Mesenteric fat pad (tissue), 1 donor: Measurements from ENCODE around the gene PADI3. TPM values are rescaled to one million over a fixed set of nuclear protein-coding genes. Genes with fewer than 3 reads are reported as not detected.

Source experiments
- DNase-seq: peaks from one replicate; pipeline ENCODE4 v3.0.0-alpha.2; 2020; ENCODE audit warnings: low spot score
- total RNA-seq: library from RNA; stranded (reverse); fragmentation: NEBNext Ultra II Directional; extraction: Animal tissue kit (Norgen Biotek cat#: 25700); gene quantifications from one replicate; pipeline ENCODE4 v1.2.1, GENCODE V29; 2021
- donor health status: DM: yes; HTN: yes; CAD: no.

PADI3 gene
- total RNA-seq, 1 donor from 2014 or later: not detected

DNA sequence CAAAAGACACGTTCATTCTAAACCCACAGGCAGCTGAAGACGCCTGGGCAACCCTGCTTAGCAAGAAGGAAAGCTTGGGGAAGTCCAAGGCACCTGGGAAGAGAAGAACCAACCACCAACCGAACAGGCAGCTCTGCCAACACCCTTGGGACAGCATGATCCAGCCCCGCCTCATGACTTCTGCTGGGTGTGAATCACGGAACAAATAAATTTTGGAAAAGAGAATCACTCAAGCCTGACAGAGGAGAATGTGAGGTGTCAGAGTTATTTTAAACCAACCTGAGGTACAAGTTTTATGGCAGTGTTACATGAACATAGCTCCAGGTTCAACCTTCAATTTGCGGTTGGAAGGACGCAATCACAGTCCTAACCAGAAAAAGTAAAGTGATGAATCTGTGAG lies 49.1 kb downstream of the PADI3 start:
- no peak for DNase-seq

DNA sequence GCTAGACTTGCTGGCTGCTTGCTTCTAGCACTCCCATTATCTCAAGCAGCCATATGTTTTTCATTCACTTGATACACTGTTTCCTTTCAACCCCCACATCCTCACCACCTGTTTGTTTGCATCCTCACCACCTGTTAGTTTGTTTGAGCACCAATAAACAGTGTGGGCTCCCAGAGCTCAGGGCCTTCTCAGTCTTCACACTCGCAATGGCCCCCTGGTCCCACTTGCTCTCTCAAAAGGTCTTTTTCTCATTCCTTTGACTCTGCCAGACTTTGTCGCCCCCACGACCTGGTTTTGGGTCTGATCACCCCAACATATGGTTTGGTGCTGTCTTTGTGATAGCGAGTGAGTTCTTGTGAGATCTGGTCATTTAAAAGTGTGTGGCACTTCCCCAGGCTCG lies 52.9 kb downstream of the PADI3 start:
- DNase-seq: no peak

- peak; percentile 57 for DNase-seq
Measured at GRCh38 chr1:17304151-17304825, 55.4 kb downstream of the PADI3 start.

GRCh38 chr1:17304826-17305175 lies 55.9 kb downstream of the PADI3 start:
- DNase-seq: peak; percentile 71

DNA sequence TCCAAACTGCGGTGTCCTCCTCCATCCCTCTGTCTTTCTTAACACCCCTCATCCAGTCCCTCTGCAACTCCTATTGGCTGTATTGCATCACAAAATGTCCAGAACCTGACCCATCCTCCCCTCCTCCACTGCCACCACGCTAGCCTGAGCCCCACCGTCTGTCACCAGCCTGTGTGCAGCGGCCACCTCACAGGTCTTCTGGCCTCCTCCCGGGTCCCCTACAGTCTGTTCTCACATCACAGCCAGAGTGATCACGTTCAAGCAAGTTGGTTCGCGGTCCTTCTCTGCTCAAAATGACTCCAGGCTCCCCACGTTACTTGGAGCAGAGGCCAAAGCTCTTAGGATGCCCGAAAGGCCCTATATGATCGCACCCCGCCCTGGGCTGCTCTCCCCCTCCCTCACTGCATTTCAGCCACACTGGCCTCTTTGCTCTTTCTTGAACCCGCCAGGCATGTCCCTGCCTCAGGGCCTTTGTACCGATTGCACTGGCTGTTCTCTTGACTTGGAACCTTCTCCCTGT lies 56.7 kb downstream of the PADI3 start:
- peak; percentile 73 for DNase-seq

- DNase-seq: no peak
Measured at GRCh38 chr1:17306407-17306806, 57.5 kb downstream of the PADI3 start.

DNA sequence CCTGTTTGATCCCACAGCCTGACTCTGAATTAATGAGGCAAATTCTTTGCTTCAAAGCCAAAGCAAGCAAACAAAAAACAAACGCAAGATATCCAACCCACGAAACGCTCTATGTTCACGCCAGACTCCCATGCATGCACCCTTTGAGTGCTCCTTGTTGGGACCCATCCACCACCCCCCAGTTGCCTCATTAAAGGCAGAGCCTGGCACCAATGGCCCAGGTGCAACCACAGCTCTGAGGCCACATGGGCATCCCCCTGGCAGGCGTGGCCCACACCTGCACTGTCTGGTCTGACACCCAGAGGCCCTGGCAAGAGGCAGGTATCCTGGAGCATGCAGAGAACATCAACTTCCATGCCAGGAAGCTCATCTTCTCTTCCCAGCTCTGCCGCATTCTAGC lies 58.0 kb downstream of the PADI3 start:
- DNase-seq: peak; percentile 69

- peak; percentile 2 for DNase-seq
Measured at GRCh38 chr1:17307329-17307728, 58.4 kb downstream of the PADI3 start.

DNA sequence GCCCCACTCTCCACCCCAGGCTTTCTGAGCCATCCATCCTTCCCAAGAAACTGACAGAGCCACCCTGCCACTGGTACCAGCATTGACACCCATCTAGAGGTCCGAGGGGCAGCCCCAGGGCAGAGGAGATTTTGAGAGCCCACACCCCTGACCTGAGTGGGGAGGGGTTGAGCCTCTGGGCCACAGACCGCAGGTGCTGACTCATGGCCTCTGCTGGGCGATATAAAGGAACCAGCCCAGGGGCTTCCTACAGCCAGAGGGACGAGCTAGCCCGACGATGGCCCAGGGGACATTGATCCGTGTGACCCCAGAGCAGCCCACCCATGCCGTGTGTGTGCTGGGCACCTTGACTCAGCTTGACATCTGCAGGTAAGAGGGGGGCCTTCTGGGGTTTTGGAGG lies 59.0 kb downstream of the PADI3 start, which contains the start of gene PADI4:
TSS of gene PADI4 (plus strand) at position 252 of the 400 bp plus-strand sequence. CDS start at position 278, 26 bp downstream.
- peak; percentile 76 for DNase-seq

DNA sequence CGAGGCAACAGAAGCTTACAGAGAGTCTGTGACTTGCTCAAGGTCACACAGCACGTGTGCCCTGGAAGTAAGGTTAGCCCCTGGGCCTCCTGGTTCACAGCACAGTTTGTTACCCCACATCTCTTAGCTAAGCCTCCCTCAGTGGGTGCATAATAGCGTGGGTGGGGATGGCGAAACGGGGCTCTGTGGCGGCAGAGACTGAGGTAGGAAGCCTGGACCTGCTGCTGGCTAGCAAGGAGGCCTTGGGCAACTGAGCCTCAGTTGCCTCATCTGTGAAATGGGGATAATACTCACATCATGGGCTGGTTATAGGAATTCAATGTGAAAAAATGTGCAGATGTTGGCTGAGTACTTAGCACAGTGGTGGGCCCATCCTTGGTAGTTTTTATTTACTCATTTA lies 59.7 kb downstream of the PADI3 start:
- peak; percentile 64 for DNase-seq

- DNase-seq: peak; percentile 37
Measured at GRCh38 chr1:17309426-17310067, 60.6 kb downstream of the PADI3 start.

DNA sequence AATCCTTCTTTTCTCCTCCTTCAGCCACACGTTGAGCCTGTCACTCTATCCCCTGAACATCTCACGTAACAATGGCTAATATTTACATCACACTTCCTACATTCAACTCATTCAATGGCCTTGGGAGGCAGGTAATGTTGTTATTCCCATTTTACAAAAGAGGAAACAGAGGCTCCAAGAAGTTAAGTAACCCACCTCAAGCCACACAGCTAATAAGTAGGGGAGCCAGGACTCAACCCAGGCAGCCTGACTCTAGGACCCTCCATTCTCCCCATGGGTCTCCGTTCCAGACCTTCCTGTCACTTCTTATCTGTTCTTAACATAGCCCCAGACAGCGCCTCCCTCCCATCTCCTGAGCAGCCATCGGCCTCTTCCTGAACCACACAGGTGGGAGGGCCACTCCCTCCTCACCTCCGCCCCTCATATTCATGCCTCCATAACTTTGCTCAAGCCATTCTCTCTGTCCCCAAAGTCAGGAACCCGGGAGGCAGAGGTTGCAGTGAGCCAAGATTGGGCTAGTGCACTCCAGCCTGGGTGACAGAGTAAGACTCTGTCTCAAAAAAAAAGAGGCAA lies 61.3 kb downstream of the PADI3 start:
- peak; percentile 22 for DNase-seq

- no peak for DNase-seq
Measured at GRCh38 chr1:17313530-17314309, 64.8 kb downstream of the PADI3 start.

GRCh38 chr1:17314491-17314971 lies 65.6 kb downstream of the PADI3 start:
- DNase-seq: no peak

- DNase-seq: peak; percentile 55
Measured at GRCh38 chr1:17315542-17316130, 66.7 kb downstream of the PADI3 start.

DNA sequence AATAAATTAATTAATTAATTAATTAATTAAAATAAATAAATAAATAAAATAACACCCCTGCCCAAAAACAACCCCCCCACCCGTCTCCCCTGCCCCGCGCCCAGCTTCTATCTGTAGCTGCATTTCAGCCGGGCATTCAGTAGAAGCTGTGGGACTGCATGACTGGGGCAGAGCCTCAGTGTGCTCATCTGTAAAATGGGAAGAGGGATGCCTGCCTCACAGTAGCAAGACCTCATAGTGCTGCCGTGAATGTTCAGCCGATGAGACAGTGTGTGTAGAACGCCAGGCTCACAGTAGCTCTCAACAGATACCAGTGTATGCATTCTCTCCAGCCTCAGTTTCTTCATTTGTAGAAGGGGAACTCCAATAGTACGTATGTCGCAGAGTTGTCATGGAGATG lies 67.8 kb downstream of the PADI3 start:
- DNase-seq: peak; percentile 33

DNA sequence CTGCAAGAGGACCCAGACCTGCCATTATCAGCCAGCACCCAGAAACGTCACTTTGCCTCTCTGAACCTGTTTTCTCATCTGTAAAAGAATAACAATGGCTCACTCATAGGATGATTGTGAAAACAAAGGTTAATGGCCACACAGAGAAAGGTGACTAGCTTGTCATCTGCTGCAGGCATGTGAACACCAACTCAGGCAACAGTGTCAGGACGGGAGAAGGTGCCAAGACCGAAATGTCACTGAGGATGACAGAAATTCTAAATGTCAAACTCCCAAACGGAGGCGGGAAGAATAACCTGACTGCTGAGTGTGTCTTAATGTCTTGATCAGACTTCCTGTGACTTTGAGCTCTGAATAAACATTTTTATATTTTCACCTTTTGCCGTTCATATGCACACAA lies 69.4 kb downstream of the PADI3 start:
- no peak for DNase-seq

GRCh38 chr1:17319561-17320350 lies 70.9 kb downstream of the PADI3 start:
- peak; percentile 39 for DNase-seq

GRCh38 chr1:17321857-17322390 lies 73.0 kb downstream of the PADI3 start:
- peak; percentile 28 for DNase-seq

DNA sequence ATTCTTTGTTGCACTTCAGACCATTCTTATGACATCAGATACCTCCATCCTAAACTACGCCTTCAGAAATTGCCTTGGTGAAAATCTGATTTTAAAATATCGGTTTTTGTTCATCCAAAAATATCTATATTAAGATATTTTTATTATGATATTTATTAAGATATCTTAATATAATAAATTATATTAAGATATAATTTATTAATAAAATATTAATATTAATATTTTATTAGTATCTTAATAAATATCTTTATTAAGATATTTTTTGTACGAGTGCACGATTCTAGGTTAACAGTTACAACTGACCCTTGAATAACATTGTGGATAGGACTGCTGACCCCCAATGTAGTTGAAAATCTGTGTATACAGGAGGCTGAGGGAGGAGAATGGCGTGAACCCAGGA lies 80.0 kb downstream of the PADI3 start:
- DNase-seq: no peak
